ENCODE data around the gene TMEM260. TPM values are rescaled to one million over a fixed set of nuclear protein-coding genes. Genes with fewer than 3 reads are reported as not detected.

The TMEM260 gene
- total RNA-seq, 3 donors from 2014 or later (not counting 1 experiment from before 2014, with no cell fraction given), result 16.7 to 21.3 (median 20.5) TPM

DNA sequence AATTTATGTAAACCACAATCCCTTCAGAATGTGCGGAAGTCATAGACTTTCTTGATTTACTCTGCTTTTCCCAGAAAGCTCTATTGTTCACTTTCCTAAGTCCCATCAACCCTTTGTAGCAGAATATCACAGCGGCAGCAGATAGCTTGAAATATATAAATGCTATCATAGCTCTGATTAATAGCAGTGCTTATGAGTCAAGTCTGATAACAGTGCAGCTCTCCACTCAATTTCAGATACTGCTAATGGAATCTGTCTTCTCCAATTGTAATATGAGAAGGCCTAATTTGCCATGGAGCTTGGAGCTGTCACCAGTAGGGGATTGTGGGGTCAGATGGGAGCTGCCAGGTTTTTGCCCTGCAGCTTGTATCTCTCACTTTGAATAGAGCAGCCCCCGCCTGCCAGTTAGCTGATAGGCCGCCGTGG, 10.9 kb downstream of the TMEM260 start:
- no peak overlapping the region for H3K4me3 Mint-ChIP-seq
- H3K4me1 Mint-ChIP-seq, result no peaks in the 10 kb centered on the region
- H3K9me3 Mint-ChIP-seq, result no peaks in the 10 kb centered on the region
- Histone ChIP-seq H3K36me3 (ENCODE audit: control insufficient read depth, insufficient read depth, low read length) (peaks cover 36% of the 10 kb centered on the region), H3K4me3 (ENCODE audit: low read length) (no peak overlapping the region), H3K27me3 (ENCODE audit: control insufficient read depth, insufficient read depth, low read length) (no peaks in the 10 kb centered on the region), H3K27ac (ENCODE audit: low read length) (no peak overlapping the region), H3K4me1 (ENCODE audit: control insufficient read depth, insufficient read depth, low read length) (no peaks in the 10 kb centered on the region), H3K9me3 (ENCODE audit: control insufficient read depth, insufficient read depth, low read length) (no peaks in the 10 kb centered on the region)
- H3K27ac Mint-ChIP-seq, result no peak overlapping the region
- H3K36me3 Mint-ChIP-seq, result no peaks in the 10 kb centered on the region
- TF ChIP-seq, protein P1, sequence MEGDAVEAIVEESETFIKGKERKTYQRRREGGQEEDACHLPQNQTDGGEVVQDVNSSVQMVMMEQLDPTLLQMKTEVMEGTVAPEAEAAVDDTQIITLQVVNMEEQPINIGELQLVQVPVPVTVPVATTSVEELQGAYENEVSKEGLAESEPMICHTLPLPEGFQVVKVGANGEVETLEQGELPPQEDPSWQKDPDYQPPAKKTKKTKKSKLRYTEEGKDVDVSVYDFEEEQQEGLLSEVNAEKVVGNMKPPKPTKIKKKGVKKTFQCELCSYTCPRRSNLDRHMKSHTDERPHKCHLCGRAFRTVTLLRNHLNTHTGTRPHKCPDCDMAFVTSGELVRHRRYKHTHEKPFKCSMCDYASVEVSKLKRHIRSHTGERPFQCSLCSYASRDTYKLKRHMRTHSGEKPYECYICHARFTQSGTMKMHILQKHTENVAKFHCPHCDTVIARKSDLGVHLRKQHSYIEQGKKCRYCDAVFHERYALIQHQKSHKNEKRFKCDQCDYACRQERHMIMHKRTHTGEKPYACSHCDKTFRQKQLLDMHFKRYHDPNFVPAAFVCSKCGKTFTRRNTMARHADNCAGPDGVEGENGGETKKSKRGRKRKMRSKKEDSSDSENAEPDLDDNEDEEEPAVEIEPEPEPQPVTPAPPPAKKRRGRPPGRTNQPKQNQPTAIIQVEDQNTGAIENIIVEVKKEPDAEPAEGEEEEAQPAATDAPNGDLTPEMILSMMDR (IDR thresholded peaks at IDR 0.05), result no peak
- DNase-seq (no peak), ATAC-seq (no peak)
- WGBS (ENCODE audit: insufficient coverage), result 96% methylated on average over 5 of the region's 5 CpGs
- intact Hi-C loops (cut with micrococcal nuclease), result no loop called here
- no peaks in the 10 kb centered on the region for H3K27me3 Mint-ChIP-seq (ENCODE audit: low read depth in 2 of 2)

DNA sequence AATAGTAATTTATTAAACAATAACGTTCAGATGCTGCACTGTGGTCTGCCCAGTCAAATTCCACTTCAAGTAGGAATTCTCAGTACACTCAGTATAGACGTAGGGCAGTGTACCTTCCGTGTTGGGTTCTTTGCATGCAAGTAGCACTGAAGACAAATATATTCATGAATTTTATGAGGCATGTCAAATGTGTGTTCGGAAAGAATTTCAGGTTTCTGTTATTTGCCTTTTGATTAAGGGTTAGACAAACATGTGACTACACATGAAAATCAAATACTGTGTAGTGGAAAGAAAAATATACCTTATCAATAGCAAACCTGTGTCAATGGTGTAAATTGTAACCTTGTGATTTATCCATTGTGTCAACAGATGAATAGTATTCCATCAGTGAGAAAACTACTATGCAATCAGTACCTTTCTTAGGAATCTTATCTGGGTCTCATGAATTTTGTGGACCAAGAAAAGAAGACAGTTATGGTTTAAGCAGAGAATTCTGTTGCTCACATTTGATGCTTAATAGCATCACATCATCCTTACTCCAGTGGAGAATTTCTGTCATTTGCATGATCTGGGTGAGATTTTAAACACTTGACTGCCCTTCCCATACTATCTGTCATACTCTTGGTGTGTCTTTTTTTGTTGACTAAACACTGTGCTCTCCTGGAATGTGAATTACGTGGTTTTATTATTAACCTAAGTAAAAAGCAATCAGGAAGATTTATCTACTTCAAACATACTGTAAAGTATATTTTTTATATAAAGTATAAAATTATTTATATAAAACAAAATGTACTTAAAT, 13.3 kb downstream of the TMEM260 start:
- DNase-seq (no peak), ATAC-seq (no peak)
- no peak overlapping the region for H3K4me3 Mint-ChIP-seq
- H3K27me3 ChIP-seq (ENCODE audit: control insufficient read depth, insufficient read depth, low read length), result no peaks in the 10 kb centered on the region
- H3K9me3 Mint-ChIP-seq, result no peaks in the 10 kb centered on the region
- 96% methylated on average over 4 of the region's 5 CpGs for WGBS (ENCODE audit: insufficient coverage)
- peaks cover 23% of the 10 kb centered on the region for H3K36me3 ChIP-seq (ENCODE audit: control insufficient read depth, insufficient read depth, low read length)
- TF ChIP-seq, protein P1 (IDR thresholded peaks at IDR 0.05), result no peak
- no peak overlapping the region for H3K27ac Mint-ChIP-seq
- H3K27me3 Mint-ChIP-seq (ENCODE audit: low read depth in 2 of 2), result no peaks in the 10 kb centered on the region
- intact Hi-C loops (cut with micrococcal nuclease), result no loop called here
- H3K4me3 ChIP-seq (ENCODE audit: low read length), result no peak overlapping the region
- no peak overlapping the region for H3K27ac ChIP-seq (ENCODE audit: low read length)
- H3K9me3 ChIP-seq (ENCODE audit: control insufficient read depth, insufficient read depth, low read length), result no peaks in the 10 kb centered on the region
- no peaks in the 10 kb centered on the region for H3K4me1 ChIP-seq (ENCODE audit: control insufficient read depth, insufficient read depth, low read length)
- H3K4me1 Mint-ChIP-seq, result peaks cover 8% of the 10 kb centered on the region in 2 donors
- no peaks in the 10 kb centered on the region for H3K36me3 Mint-ChIP-seq

DNA sequence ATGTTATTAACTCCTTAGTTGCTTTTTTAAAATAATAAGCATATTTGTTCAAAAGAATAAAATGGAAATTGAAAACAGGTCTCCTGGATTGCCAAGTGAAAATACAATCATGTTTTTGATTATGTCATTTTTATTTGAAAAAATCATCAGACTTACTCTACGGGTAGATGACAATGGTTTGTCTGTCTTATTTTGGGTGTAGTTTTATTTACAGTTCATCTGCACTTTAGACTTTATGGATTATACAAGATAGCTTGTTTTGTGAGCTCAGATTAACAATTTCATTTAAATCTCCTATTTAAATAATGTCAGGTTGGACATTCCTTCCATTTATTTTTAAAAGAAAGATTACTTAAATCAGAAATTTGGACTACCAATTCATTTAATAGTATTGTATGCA, 14.8 kb downstream of the TMEM260 start:
- Mint-ChIP-seq H3K4me1 (peaks cover 8 to 9% of the 10 kb centered on the region in 2 donors), H3K36me3 (no peaks in the 10 kb centered on the region), H3K27ac (no peak overlapping the region), H3K4me3 (no peak overlapping the region), H3K27me3 (ENCODE audit: low read depth in 2 of 2) (no peaks in the 10 kb centered on the region), H3K9me3 (no peaks in the 10 kb centered on the region)
- no peak for DNase-seq
- no peak overlapping the region for H3K4me3 ChIP-seq (ENCODE audit: low read length)
- TF ChIP-seq, protein P1 (IDR thresholded peaks at IDR 0.05), result no peak
- no peak for ATAC-seq
- no peaks in the 10 kb centered on the region for H3K4me1 ChIP-seq (ENCODE audit: control insufficient read depth, insufficient read depth, low read length)
- H3K36me3 ChIP-seq (ENCODE audit: control insufficient read depth, insufficient read depth, low read length), result peaks cover 16% of the 10 kb centered on the region
- intact Hi-C loops (cut with micrococcal nuclease), result no loop called here
- H3K27me3 ChIP-seq (ENCODE audit: control insufficient read depth, insufficient read depth, low read length), result no peaks in the 10 kb centered on the region
- no peaks in the 10 kb centered on the region for H3K9me3 ChIP-seq (ENCODE audit: control insufficient read depth, insufficient read depth, low read length)
- no CpG with 5 or more reads among the region's 1 CpG for WGBS (ENCODE audit: insufficient coverage)
- H3K27ac ChIP-seq (ENCODE audit: low read length), result no peak overlapping the region

DNA sequence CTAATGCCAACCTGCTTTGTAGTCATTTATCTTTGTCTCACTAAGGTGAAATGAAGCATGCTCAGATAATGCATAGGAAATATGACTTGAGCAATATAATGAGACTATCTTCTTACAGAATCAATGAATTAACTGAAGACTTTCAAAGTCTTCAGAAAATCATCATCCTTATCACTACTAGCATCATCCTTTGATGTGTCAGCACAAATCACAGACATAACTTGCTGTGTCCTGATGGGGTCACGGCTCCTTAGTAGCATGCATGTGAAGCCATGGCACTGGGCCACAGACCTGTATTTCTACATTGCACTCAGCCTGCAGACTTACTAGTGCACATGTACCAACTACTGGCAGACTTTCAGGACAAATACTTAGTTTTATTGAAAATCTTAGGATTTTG, 18.9 kb downstream of the TMEM260 start:
- Histone ChIP-seq H3K27ac (ENCODE audit: low read length) (no peak overlapping the region), H3K9me3 (ENCODE audit: control insufficient read depth, insufficient read depth, low read length) (no peaks in the 10 kb centered on the region), H3K4me1 (ENCODE audit: control insufficient read depth, insufficient read depth, low read length) (no peaks in the 10 kb centered on the region), H3K27me3 (ENCODE audit: control insufficient read depth, insufficient read depth, low read length) (no peaks in the 10 kb centered on the region), H3K36me3 (ENCODE audit: control insufficient read depth, insufficient read depth, low read length) (peaks cover 3% of the 10 kb centered on the region), H3K4me3 (ENCODE audit: low read length) (no peak overlapping the region)
- Mint-ChIP-seq H3K4me1 (peaks cover 14 to 18% of the 10 kb centered on the region in 2 donors), H3K36me3 (no peaks in the 10 kb centered on the region), H3K27me3 (ENCODE audit: low read depth in 2 of 2) (no peaks in the 10 kb centered on the region), H3K4me3 (no peak overlapping the region), H3K9me3 (no peaks in the 10 kb centered on the region), H3K27ac (no peak overlapping the region)
- TF ChIP-seq, protein P1 (IDR thresholded peaks at IDR 0.05), result no peak
- ATAC-seq (no peak), DNase-seq (no peak)
- intact Hi-C loops (cut with micrococcal nuclease), result no loop called here
- 100% methylated on average over 1 of the region's 1 CpG for WGBS (ENCODE audit: insufficient coverage)
